ENCODE measurements around the gene SLC5A6.
A peak's percentile ranks its signal among the peaks of the same experiment; 100 is the strongest.

Gene SLC5A6

DNA sequence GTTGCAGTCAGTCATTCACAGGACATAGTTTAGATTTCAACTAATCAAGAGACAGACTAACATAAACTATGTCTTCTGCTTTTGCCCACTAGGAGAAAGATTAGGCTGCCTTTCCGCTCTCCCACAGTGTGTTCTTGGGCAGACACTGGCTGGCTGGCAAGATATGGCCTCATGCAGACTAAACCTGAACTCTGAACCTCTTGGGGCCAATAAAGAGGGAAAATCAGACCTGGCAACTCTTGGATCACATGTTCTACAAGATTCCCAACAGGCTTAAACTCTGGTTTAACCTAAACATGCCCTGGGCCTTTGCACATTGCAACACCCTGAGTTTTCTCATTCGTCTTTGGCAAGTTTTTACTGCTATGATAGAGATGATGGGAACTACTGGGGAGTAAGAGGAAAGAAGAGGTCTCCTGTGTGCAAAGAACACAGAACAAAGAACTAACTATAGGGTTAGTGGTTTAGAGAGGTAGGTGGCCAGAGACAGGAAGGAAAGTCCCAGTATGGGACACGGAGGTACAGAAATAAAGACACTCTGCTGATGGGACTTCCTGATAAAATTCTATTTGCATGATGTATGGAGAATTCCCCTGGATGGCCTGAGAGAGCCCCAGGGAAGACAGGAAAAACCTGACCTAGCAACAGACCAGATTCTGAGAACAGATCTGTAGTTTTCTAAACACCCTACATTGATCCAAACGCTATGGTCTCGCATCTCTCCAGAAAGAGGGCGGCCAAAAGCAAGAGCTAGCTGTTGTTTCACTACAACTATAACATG is 2.3 kb downstream of the SLC5A6 start:
- H3K27ac ChIP-seq (ENCODE audit: low read depth, low read length, poor library complexity, severe bottlenecking) = peak overlapping the region; percentile 49
- TF ChIP-seq, protein P1, sequence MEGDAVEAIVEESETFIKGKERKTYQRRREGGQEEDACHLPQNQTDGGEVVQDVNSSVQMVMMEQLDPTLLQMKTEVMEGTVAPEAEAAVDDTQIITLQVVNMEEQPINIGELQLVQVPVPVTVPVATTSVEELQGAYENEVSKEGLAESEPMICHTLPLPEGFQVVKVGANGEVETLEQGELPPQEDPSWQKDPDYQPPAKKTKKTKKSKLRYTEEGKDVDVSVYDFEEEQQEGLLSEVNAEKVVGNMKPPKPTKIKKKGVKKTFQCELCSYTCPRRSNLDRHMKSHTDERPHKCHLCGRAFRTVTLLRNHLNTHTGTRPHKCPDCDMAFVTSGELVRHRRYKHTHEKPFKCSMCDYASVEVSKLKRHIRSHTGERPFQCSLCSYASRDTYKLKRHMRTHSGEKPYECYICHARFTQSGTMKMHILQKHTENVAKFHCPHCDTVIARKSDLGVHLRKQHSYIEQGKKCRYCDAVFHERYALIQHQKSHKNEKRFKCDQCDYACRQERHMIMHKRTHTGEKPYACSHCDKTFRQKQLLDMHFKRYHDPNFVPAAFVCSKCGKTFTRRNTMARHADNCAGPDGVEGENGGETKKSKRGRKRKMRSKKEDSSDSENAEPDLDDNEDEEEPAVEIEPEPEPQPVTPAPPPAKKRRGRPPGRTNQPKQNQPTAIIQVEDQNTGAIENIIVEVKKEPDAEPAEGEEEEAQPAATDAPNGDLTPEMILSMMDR (IDR thresholded peaks at IDR 0.05; ENCODE audit: low read length) = no peak
- TF ChIP-seq EZH2 (IDR thresholded peaks at IDR 0.05; ENCODE audit: borderline replicate concordance, low read length) = no peak
- H3K4me2 ChIP-seq (ENCODE audit: low read length) = 0 out of 2 replicates have a peak overlapping the region, but pooled peaks have one; percentile 23
- no peak overlapping the region for H2AFZ ChIP-seq (ENCODE audit: low read length)
- H3K4me1 ChIP-seq (ENCODE audit: insufficient read depth, low read length, severe bottlenecking) = peaks cover 30% of the 10 kb centered on the region
- no peaks in the 10 kb centered on the region for H3F3A ChIP-seq (ENCODE audit: insufficient read depth, low read length)
- H3K9me2 ChIP-seq (ENCODE audit: low read depth, low read length) = no peaks in the 10 kb centered on the region
- no peaks in the 10 kb centered on the region for H3K9me3 ChIP-seq (ENCODE audit: low read length)
- H3K9ac ChIP-seq (ENCODE audit: low read length) = no peak overlapping the region
- no peaks in the 10 kb centered on the region for H3K79me2 ChIP-seq (ENCODE audit: insufficient read depth, low read length)
- H4K20me1 ChIP-seq (ENCODE audit: insufficient read depth, low read length) = no peaks in the 10 kb centered on the region
- H3K36me3 ChIP-seq (ENCODE audit: insufficient read depth, low read length) = peaks cover 45% of the 10 kb centered on the region; the same call in 1 of the 2 replicates
- H3K4me3 ChIP-seq (ENCODE audit: low read depth, low read length, poor library complexity, severe bottlenecking) = no peak overlapping the region
- H3K27me3 ChIP-seq (ENCODE audit: insufficient read depth, low read length) = no peaks in the 10 kb centered on the region

DNA sequence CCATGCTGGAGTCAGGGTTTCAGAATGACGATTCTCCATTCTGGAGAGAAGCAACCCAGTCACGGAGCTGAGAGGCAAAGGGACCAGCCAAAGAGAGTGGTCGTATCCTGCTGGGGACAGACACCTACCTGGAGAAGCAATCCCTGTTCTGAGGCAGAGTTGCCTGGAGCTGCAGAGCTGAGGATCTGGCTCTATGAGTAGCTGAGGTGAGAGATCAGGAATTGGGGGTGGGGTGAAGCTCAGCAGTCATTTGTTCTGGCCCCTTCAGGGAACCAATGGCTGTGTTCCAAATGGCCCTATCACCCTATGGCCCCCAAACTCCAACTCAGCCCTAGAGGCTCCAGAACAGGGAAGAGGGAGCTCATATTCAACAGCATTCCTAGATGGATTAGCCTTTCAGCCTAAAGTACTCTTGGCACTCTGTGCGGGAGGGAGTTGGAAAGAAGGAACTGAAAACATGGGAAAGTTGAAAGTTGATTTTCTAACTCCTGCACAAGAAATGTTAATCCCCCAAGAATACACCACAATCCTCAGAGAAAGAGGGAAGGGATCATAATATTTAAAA is 3.5 kb downstream of the SLC5A6 start:
- H3K9me3 ChIP-seq (ENCODE audit: low read length) = no peaks in the 10 kb centered on the region
- H3K9ac ChIP-seq (ENCODE audit: low read length) = no peak overlapping the region
- H3K4me3 ChIP-seq (ENCODE audit: low read depth, low read length, poor library complexity, severe bottlenecking) = no peak overlapping the region
- H3F3A ChIP-seq (ENCODE audit: insufficient read depth, low read length) = no peaks in the 10 kb centered on the region
- TF ChIP-seq EZH2 (IDR thresholded peaks at IDR 0.05; ENCODE audit: borderline replicate concordance, low read length) = no peak
- TF ChIP-seq, protein P1 (IDR thresholded peaks at IDR 0.05; ENCODE audit: low read length) = no peak
- H3K36me3 ChIP-seq (ENCODE audit: insufficient read depth, low read length) = peaks cover 57% of the 10 kb centered on the region
- no peaks in the 10 kb centered on the region for H3K9me2 ChIP-seq (ENCODE audit: low read depth, low read length)
- H2AFZ ChIP-seq (ENCODE audit: low read length) = no peak overlapping the region
- no peak overlapping the region for H3K27ac ChIP-seq (ENCODE audit: low read depth, low read length, poor library complexity, severe bottlenecking)
- H3K27me3 ChIP-seq (ENCODE audit: insufficient read depth, low read length) = no peaks in the 10 kb centered on the region
- peaks cover 28% of the 10 kb centered on the region for H3K4me1 ChIP-seq (ENCODE audit: insufficient read depth, low read length, severe bottlenecking)
- H3K4me2 ChIP-seq (ENCODE audit: low read length) = no peak overlapping the region
- H4K20me1 ChIP-seq (ENCODE audit: insufficient read depth, low read length) = no peaks in the 10 kb centered on the region
- H3K79me2 ChIP-seq (ENCODE audit: insufficient read depth, low read length) = no peaks in the 10 kb centered on the region

DNA sequence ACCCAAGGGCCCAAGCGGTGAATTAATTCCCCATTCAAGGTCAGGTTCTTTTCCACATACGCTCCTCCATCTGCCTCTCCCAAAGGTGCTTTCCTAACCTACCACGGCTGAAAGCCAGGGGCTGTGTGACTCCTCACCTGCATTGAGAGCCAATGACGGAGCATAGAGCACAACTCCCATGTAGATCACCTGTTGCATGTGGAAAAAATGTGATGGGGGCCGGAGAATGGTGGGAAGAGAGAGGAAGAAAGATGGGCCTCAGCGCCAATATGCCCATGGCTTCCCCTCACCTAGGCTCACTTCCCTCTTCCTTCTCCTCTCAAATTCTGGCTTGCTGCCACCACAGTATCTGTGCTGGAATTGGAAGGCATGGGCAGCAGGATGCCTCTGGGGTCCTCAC is 5.7 kb downstream of the SLC5A6 start:
- Histone ChIP-seq H2AFZ (ENCODE audit: low read length) (no peak overlapping the region), H3K36me3 (ENCODE audit: insufficient read depth, low read length) (peaks cover 76% of the 10 kb centered on the region), H3K79me2 (ENCODE audit: insufficient read depth, low read length) (no peaks in the 10 kb centered on the region), H3F3A (ENCODE audit: insufficient read depth, low read length) (no peaks in the 10 kb centered on the region), H3K9ac (ENCODE audit: low read length) (no peak overlapping the region), H3K4me1 (ENCODE audit: insufficient read depth, low read length, severe bottlenecking) (peaks cover 19% of the 10 kb centered on the region), H3K4me2 (ENCODE audit: low read length) (no peak overlapping the region), H3K9me2 (ENCODE audit: low read depth, low read length) (no peaks in the 10 kb centered on the region), H3K4me3 (ENCODE audit: low read depth, low read length, poor library complexity, severe bottlenecking) (no peak overlapping the region), H3K27ac (ENCODE audit: low read depth, low read length, poor library complexity, severe bottlenecking) (no peak overlapping the region), H4K20me1 (ENCODE audit: insufficient read depth, low read length) (no peaks in the 10 kb centered on the region), H3K27me3 (ENCODE audit: insufficient read depth, low read length) (no peaks in the 10 kb centered on the region), H3K9me3 (ENCODE audit: low read length) (no peaks in the 10 kb centered on the region)
- TF ChIP-seq, protein P1 (IDR thresholded peaks at IDR 0.05; ENCODE audit: low read length) = no peak
- TF ChIP-seq EZH2 (IDR thresholded peaks at IDR 0.05; ENCODE audit: borderline replicate concordance, low read length) = no peak
